Thyroid gland (tissue), 4 donors: Measurements from ENCODE around the gene TP73. TPM values are rescaled to one million over a fixed set of nuclear protein-coding genes. Genes with fewer than 3 reads are reported as not detected.

Experiments
- DNase-seq, 2 donors: peaks; one replicate each; pipeline ENCODE4 v3.0.0-alpha.2; 2019
- H3K27ac ChIP-seq, 3 donors: fragments of 200-600 bp; sonication (generic); 1 replicate in 2 of 3; 2 replicates in 1 of 3; pipeline ENCODE4 v1.5.1; 2016 to 2019; ENCODE audit warnings: mild to moderate bottlenecking in 1 of 3, moderate library complexity in 1 of 3
- H3K27me3 ChIP-seq: fragments of 200-600 bp; sonication (generic); one replicate; pipeline ENCODE4 v1.5.1; 2019
- H3K36me3 ChIP-seq, 2 donors: fragments of 200-600 bp; sonication (generic); one replicate each; pipeline ENCODE4 v1.5.1; 2016 to 2019
- H3K4me1 ChIP-seq, 2 donors: fragments of 200-600 bp; sonication (generic); one replicate each; pipeline ENCODE4 v1.5.1; 2017 to 2019
- H3K4me3 ChIP-seq, 3 donors: fragments of 200-600 bp; sonication (generic); replicated peaks in 1 of 3; 1 replicate in 2 of 3; 2 replicates in 1 of 3; pipeline ENCODE4 v1.5.1; 2016; ENCODE audit warnings: mild to moderate bottlenecking in 1 of 3
- H3K9me3 ChIP-seq: fragments of 200-600 bp; sonication (generic); one replicate; pipeline ENCODE4 v1.5.1; 2017
- POLR2A ChIP-seq, 2 donors: fragments of 450-650 bp; IDR thresholded peaks; one replicate each; pipeline ENCODE4 v1.6.1; 2017; ENCODE audit warnings: antibody characterized with exemption in 2 of 2, mild to moderate bottlenecking in 2 of 2, moderate library complexity in 1 of 2
- WGBS, 2 donors: methylation state at CpG; one replicate each; pipeline ENCODE4 v1.1.5; 2017; 5-methylcytosine and 5-hydroxymethylcytosine counted together
- intact Hi-C: fragments of 100-400 bp; cut with DNase I; formaldehyde crosslinking; loops from one replicate; pipeline ENCODE4 v1.15.1; 2023
- total RNA-seq, 4 donors: library from RNA; depleted of rRNA; stranded (reverse); fragments of >200 nt; gene quantifications; one replicate each; pipeline ENCODE4 v1.2.3, GENCODE V29; 2016
- TF ChIP-seq, protein P1 (sequence below), 6 experiments: fragments of 200-600 bp in 3 of 6; fragments of 450-650 bp in 3 of 6; sonication (generic) in 3 of 6; IDR thresholded peaks; one replicate each; pipeline ENCODE4 v1.5.1; 2016 to 2019; ENCODE audit warnings: antibody characterized with exemption in 6 of 6, mild to moderate bottlenecking in 2 of 6, inconsistent platforms in 1 of 6, moderate library complexity in 1 of 6

TP73 gene
- total RNA-seq, 4 donors from 2014 or later: 0.33 to 0.49 TPM; not detected in 2

DNA sequence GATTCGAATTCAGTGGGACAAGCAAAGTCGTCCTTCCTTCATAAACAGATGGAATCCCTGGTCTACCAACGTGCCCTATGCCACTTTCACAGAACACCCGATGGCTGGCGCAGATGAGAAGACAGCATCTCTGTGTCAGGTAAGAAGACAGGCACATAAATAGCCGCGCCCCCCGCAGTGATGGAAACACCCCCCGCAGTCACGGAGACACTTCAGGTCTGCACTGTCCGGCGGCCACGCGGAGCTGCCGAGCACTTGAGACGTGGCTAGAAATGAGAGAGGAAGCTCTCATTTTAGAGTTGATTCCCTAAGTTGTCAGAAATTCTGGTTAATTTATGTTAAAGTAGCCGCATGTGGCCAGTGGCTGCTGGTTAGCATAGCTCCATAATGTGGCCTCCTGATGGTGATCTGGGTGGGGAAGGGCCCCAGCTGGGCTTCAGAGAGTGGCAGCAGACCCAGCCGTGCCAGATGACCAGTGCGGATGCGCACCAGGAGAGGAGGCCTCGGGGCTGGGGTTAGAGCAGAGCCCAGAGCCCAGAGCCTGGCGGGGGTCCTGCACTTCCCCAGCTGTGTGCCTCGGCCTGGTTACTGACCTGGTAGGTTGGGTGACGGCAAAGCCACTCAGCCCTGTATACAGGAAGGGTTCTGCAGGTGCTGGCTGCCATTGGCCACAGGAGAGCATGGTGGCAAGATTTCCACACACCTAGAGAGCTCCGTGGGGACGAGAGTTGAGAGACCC lies 24.6 kb upstream of the TP73 start:
- no peak for DNase-seq
- 94 to 95% methylated on average over 21 to 26 of the region's 26 CpGs for WGBS, 2 donors
- TF ChIP-seq, protein P1, sequence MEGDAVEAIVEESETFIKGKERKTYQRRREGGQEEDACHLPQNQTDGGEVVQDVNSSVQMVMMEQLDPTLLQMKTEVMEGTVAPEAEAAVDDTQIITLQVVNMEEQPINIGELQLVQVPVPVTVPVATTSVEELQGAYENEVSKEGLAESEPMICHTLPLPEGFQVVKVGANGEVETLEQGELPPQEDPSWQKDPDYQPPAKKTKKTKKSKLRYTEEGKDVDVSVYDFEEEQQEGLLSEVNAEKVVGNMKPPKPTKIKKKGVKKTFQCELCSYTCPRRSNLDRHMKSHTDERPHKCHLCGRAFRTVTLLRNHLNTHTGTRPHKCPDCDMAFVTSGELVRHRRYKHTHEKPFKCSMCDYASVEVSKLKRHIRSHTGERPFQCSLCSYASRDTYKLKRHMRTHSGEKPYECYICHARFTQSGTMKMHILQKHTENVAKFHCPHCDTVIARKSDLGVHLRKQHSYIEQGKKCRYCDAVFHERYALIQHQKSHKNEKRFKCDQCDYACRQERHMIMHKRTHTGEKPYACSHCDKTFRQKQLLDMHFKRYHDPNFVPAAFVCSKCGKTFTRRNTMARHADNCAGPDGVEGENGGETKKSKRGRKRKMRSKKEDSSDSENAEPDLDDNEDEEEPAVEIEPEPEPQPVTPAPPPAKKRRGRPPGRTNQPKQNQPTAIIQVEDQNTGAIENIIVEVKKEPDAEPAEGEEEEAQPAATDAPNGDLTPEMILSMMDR (IDR thresholded peaks at IDR 0.05): no peak
- TF ChIP-seq POLR2A (IDR thresholded peaks at IDR 0.05): no peak
- Histone ChIP-seq H3K9me3 (no peaks in the 10 kb centered on the region), H3K36me3 (peaks cover 21 to 30% of the 10 kb centered on the region in 2 donors), H3K4me1 (peaks cover 19 to 20% of the 10 kb centered on the region in 2 donors), H3K4me3 (no peak overlapping the region), H3K27ac (no peak overlapping the region), H3K27me3 (no peaks in the 10 kb centered on the region)
- intact Hi-C loops: no loop called here

DNA sequence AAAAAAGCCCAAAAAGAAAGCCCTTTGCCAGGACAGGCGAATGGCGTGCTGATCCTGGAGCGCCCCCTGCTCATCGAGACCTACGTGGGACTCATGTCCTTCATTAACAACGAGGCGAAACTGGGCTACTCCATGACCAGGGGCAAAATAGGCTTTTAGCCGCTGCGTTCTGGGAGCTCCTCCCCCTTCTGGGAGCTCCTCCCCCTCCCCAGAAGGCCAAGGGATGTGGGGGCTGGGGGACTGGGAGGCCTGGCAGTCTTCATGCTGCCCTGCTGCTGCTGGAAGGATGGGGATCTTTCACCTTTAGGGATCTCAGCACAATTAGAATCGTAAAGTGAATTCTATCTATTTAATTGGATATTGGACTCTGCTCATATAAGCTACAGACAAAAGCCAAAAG lies 23.9 kb upstream of the TP73 start:
- Histone ChIP-seq H3K36me3 (peaks cover 21 to 34% of the 10 kb centered on the region in 2 donors), H3K27ac (no peak overlapping the region), H3K9me3 (no peaks in the 10 kb centered on the region), H3K27me3 (no peaks in the 10 kb centered on the region), H3K4me1 (peaks cover 11 to 14% of the 10 kb centered on the region in 2 donors), H3K4me3 (no peak overlapping the region)
- intact Hi-C loops: no loop called here
- TF ChIP-seq POLR2A (IDR thresholded peaks at IDR 0.05): no peak
- TF ChIP-seq, protein P1 (IDR thresholded peaks at IDR 0.05): no peak
- no peak for DNase-seq
- WGBS, 2 donors: 83 to 88% methylated on average over 10 of the region's 10 CpGs

DNA sequence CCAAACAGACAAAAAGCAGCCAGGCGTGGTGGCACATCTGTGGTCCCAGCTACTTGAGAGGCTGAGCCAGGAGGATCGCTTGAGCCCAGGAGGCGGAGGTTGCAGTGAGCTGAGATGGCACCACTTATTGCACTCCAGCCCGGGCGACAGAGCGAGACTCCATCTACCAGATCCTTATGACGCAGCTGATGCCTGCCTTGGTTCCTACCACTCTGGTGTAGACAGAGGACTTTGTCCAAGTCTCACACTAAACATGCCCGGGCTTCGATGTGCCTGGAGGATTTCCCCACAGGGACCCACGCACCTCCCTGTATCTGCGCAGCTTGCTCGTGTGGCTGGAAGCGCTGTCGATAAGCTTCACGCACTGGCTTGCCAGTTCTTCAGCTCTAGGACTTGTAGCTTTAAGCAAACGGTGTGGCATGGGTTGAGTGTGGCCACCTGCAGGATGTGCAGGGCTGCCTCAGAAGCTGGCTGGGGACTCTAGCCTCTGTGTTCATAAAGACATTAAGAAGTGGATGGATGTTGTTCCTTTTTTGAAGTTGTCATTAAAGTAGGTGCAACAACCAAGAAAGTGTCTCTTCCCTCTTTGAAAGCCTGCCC lies 22.7 kb upstream of the TP73 start:
- no peak for DNase-seq
- intact Hi-C loops: no loop called here
- no peaks in the 10 kb centered on the region for H3K9me3 ChIP-seq
- 95 to 96% methylated on average over 15 to 16 of the region's 16 CpGs for WGBS, 2 donors
- H3K27me3 ChIP-seq: no peaks in the 10 kb centered on the region
- TF ChIP-seq POLR2A (IDR thresholded peaks at IDR 0.05): no peak
- TF ChIP-seq, protein P1 (IDR thresholded peaks at IDR 0.05): no peak
- H3K36me3 ChIP-seq: peaks cover 26 to 38% of the 10 kb centered on the region in 2 donors
- no peak overlapping the region for H3K27ac ChIP-seq
- H3K4me1 ChIP-seq: peaks cover 6 to 8% of the 10 kb centered on the region in 2 donors
- no peak overlapping the region for H3K4me3 ChIP-seq

DNA sequence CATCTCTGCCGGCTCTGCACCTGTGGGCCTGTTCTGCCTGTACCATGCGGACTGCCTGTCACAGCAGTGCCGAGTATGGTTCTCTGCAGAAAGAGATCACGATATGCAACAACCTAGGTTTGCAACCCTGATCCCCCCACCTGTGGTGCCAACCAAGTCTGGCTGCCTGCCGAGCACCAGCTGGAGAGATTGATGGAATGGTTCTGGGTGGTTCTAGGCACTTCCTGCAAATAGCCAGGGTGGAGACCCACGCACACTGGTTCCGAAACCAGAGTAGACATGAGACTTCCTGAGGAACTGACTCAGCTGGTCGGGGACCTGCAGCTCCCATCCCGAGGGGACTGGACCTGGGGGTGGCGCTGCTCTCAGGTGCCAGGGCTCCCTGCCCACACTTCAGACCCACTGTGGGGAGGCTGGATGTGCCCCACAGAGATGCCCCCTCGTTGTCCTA lies 22.1 kb upstream of the TP73 start:
- TF ChIP-seq, protein P1 (IDR thresholded peaks at IDR 0.05): no peak
- TF ChIP-seq POLR2A (IDR thresholded peaks at IDR 0.05): no peak
- no peak overlapping the region for H3K27ac ChIP-seq
- no peaks in the 10 kb centered on the region for H3K27me3 ChIP-seq

DNA sequence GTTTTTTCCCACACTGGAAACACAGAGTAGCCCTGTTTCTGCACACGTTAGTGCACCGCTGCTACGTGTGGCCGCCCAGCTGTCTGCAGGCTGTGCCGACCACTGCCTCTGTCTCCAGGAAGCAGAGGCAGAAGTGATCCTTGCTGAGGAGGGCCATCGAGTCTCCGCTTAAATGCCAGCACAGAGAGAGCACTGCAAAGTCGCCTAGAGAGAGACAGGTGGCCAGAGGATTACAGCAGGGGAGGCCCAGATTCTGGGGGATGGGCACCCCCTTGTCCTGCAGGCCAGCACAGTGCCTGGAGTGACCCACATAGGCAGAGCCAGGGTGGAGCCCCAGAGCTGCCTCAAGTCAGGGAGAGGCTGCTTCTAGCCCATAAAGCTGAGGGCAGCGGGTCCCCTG lies 21.4 kb upstream of the TP73 start:
- H3K4me3 ChIP-seq: no peak overlapping the region
- no peak for DNase-seq
- H3K4me1 ChIP-seq: peaks cover under 1 to 2% of the 10 kb centered on the region in 2 donors
- intact Hi-C loops: no loop called here
- TF ChIP-seq POLR2A (IDR thresholded peaks at IDR 0.05): no peak
- TF ChIP-seq, protein P1 (IDR thresholded peaks at IDR 0.05): no peak
- H3K36me3 ChIP-seq: peaks cover 37 to 48% of the 10 kb centered on the region in 2 donors
- no peak overlapping the region for H3K27ac ChIP-seq
- no peaks in the 10 kb centered on the region for H3K9me3 ChIP-seq
- WGBS, 2 donors: 84 to 86% methylated on average over 8 to 9 of the region's 9 CpGs
- H3K27me3 ChIP-seq: no peaks in the 10 kb centered on the region

More for the DNA sequence above, 22.1 kb upstream of the TP73 start:
- no peaks in the 10 kb centered on the region for H3K9me3 ChIP-seq
- H3K36me3 ChIP-seq: peaks cover 31 to 44% of the 10 kb centered on the region in 2 donors
- DNase-seq: no peak
- intact Hi-C loops: no loop called here
- H3K4me1 ChIP-seq: peaks cover 6 to 8% of the 10 kb centered on the region in 2 donors
- no peak overlapping the region for H3K4me3 ChIP-seq
- WGBS, 2 donors: 78 to 83% methylated on average over 9 to 10 of the region's 11 CpGs
